ENCODE data around the gene GRM3.

- TF ChIP-seq POLR2AphosphoS5 (IDR thresholded peaks at IDR 0.05; ENCODE audit: low read depth, low read length) = no peak
- no peak for TF ChIP-seq TAF1 (IDR thresholded peaks at IDR 0.05; ENCODE audit: borderline replicate concordance, low read depth, low read length)
These were observed 131.5 kb downstream of the GRM3 start for GRCh38 chr7:86775203-86775602.

All from GM12892 (cell line).